Fibroblast of mammary gland (primary cell): ENCODE results near the gene AKAP13.

Source experiments
- DNase-seq: peaks from one replicate; pipeline ENCODE4 v3.0.0-alpha.2; 2010; ENCODE audit warnings: low read depth
- H3K4me3 ChIP-seq: 2 replicates; pipeline ENCODE4 v1.5.1; 2011; ENCODE audit warnings: low read depth, mild to moderate bottlenecking, low read length, moderate library complexity; ENCODE audit not compliant: control insufficient read depth
- CTCF ChIP-seq: conservative IDR thresholded peaks from 2 replicates; pipeline ENCODE4 v1.5.1; 2011; ENCODE audit warnings: low read depth, low read length, inconsistent platforms; ENCODE audit not compliant: control insufficient read depth, insufficient read depth

AKAP13 gene

DNA sequence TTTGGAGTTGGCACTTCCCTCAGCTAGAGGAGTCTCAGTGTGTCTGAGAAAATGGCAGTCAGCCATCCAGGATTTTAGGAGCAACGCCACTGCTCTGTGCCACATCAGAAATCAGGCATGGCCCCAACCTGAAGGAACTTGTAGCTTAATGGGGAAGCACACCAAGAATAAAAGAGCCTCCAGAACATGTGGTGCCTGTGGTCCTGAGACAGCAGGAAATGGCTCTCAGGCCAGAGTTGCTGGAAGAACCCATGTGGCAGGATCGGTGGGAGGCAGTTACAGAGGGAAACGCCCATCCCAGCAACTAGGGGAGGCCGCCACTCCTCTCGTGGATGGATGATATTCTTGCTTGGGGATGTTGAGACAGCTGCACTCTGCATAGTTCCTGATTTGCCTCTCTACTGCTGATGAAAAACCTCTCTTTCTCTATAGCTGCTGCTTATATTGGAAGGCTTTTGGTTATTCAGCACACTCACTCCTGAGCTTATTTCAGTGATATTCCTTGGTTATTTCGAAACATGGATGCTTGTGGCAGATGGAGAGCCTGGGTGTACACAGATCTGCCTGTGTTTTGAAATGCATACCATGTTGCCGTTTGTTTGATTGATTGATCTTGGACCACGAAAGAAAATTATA is 361.9 kb downstream of the AKAP13 start:
- no peak for TF ChIP-seq CTCF
- no peak overlapping the region for H3K4me3 ChIP-seq
- peak; percentile 57 for DNase-seq

- DNase-seq = no peak
- H3K4me3 ChIP-seq = no peak overlapping the region
- TF ChIP-seq CTCF = no peak
Measured at GRCh38 chr15:85743392-85744055, 363.1 kb downstream of the AKAP13 start.

DNA sequence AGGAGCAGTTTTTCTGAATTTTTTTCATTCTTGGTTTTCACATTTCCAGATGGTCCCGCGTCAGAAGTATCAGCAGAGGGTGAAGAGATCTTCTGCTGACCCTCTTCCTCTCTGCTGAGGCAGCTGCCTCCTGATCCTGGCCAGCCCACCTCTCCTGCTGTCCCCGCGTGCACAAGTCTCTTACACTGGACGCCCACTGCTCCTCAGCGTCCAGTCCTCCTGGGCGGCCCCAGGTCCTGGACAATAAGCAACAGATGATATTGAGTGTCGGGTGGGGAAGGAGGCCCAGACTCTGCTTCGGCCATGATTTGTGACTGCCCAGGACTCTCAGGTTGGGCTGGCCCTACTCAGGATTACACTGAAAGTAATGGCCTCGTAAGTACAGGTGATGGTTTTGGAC is 364.2 kb downstream of the AKAP13 start:
- DNase-seq = no peak
- TF ChIP-seq CTCF = no peak
- no peak overlapping the region for H3K4me3 ChIP-seq

GRCh38 chr15:85745023-85745422 is 364.6 kb downstream of the AKAP13 start:
- TF ChIP-seq CTCF = no peak
- H3K4me3 ChIP-seq = no peak overlapping the region
- no peak for DNase-seq

DNA sequence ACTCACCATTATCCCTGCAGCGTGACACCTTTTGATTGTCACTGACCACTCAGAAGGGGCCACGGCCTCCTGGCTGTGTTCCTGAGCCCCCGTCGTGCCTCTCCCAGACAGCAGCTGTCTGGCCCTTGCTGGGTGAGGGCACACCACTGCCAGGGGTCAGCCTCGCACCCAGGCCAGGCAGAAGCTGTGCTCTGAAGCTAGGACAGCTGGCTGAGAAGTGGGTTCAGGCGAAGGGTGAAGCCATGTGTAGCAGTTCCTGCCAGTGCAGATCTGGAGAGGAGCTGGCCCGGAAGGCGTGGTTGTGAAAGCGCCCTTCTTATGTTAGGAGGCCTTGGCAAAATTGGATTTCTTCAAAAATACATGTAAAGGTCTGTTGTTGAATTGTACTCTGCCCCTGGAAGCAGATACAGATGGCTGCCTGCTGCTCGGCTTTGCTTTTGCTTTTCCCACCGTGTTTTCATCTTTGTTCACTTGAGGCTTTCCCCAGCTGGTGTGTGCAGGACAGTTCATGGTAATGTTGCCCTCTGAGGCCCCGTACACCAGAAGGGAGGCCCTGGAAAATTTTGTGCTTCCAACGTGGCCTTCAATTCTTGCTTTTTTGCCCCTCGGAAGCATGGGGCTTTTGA is 365.2 kb downstream of the AKAP13 start:
- no peak for TF ChIP-seq CTCF
- DNase-seq = no peak
- H3K4me3 ChIP-seq = no peak overlapping the region

DNA sequence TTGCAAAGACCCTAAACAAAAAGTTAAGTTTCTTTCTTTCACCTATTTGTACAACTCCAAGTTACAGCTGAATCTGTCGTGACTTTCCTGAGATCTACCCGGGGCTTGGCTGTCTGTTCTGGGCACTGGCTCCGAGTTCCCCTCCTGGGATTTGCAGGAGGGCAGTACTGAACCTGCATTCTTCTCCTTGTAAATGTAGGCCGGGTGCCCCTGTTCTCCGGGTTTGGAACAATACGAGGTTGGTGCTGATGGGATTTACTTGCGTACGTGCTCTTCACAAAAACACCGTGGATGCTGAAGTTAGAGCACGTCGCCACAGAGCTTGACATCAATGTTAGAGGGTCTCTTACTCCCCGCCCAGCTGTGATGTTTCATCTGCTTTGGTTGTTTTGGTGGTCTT is 366.2 kb downstream of the AKAP13 start:
- no peak for DNase-seq
- TF ChIP-seq CTCF = no peak

More for the DNA sequence above, 366.2 kb downstream of the AKAP13 start:
- H3K4me3 ChIP-seq = no peak overlapping the region
